Measurements from ENCODE around the gene ZNF543. TPM values are rescaled to one million over a fixed set of nuclear protein-coding genes. Genes with fewer than 3 reads are reported as not detected.

ZNF543 gene
- total and polyA plus RNA-seq, 2 of the 8 experiments (the other 6 are each of a cell fraction or from before 2014, with no cell fraction given), result 1.8 to 9.0 TPM

DNA sequence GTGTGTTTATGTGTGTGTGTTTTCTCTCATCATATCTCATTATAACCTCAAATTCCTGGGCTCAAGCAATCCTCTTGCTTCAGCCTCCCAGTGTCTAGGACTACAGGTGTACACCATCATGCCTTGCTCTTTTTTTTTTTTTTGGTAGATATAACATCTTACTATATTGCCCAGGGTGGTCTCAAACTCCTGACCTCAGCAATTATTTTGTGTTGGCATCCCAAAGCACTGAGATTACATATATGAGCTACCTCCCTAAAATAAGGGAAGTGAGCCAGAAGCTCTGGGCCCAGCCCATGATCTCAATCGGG, 448 bp upstream of the ZNF543 start (continued):
- TF ChIP-seq EZH2 (IDR thresholded peaks at IDR 0.05; ENCODE audit: low read depth, low read length, severe bottlenecking), result no peak
- TF ChIP-seq TBP (IDR thresholded peaks at IDR 0.05; ENCODE audit: low read depth, low read length), result no peak
- TF ChIP-seq MAFK (IDR thresholded peaks at IDR 0.05; ENCODE audit: low read depth, low read length), result no peak
- TF ChIP-seq FOSL1 (IDR thresholded peaks at IDR 0.05; ENCODE audit: insufficient read depth, low read depth, low read length), result no peak
- TF ChIP-seq HDAC6 (IDR thresholded peaks at IDR 0.05; ENCODE audit: low read depth, low read length), result no peak
- no peak for TF ChIP-seq TEAD4 (IDR thresholded peaks at IDR 0.05; ENCODE audit: low read depth, low read length)
- TF ChIP-seq SIN3A (conservative IDR thresholded peaks at IDR 0.05 in 1 of 2, IDR thresholded peaks at IDR 0.05 in 1 of 2; ENCODE audit: low read depth in 1 of 2, low read length in 2 of 2), result no peak

Data from H1 (cell line).